Limb (tissue), 2 donors: Measurements from ENCODE around the gene JARID2.

Experiments used
- DNase-seq, 2 donors: peaks; one replicate each; pipeline ENCODE4 v3.0.0-alpha.2; 2016; ENCODE audit errors: extremely low spot score in 2 of 2

Gene JARID2

DNA sequence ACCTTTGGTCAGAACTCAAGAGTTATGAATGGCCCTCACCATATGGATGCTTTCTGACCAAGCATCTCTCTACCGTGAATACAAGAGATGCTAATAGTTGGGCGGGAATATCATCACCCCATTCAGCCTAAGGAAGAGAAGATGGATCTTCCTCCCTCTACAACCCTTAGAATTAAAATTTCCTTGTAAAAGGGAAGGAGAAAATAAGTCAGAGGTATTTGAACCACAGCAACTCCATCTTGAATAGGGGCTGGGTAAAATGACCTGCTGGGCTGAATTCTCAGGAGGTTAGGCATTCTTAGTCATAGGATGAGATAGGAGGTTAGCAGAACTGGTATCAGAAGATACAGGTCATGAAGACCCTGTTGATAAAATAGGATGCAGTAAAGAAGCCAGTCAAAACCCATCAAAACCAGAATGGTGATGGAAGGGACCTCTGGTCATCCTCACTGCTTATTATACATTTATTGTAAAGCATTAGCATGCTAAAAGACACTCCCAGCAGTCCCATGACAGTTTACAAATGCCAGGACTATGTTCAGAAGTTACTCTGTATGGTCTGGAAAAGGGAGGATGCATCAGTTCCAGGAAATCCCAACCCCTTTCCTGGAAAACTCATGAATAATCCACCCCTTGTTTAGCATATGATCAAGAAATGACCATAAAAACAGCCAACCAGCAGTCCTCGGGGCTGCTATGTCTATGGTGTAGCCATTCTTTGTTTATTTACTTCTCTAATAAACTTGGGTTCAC, 315.8 kb downstream of the JARID2 start:
- DNase-seq, result no peak

DNA sequence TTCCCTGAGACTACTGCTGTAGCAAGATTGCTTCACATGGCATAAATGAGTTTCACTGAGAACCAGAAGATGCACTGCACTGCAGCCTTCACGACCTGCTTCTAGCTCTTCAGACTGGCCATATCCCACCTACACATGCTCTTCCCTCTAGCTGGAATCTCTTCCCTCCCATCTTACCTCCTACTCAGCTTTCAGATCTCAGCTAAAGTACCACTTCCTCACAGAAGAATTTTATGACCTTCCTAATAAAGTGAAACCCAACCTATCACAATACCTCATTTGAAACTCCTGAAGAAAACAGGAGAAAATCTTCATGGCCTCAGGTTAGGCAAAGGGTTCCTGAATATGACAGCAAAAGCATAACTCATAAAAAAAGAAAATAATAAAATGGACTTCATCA, 317.1 kb downstream of the JARID2 start:
- no peak for DNase-seq

DNA sequence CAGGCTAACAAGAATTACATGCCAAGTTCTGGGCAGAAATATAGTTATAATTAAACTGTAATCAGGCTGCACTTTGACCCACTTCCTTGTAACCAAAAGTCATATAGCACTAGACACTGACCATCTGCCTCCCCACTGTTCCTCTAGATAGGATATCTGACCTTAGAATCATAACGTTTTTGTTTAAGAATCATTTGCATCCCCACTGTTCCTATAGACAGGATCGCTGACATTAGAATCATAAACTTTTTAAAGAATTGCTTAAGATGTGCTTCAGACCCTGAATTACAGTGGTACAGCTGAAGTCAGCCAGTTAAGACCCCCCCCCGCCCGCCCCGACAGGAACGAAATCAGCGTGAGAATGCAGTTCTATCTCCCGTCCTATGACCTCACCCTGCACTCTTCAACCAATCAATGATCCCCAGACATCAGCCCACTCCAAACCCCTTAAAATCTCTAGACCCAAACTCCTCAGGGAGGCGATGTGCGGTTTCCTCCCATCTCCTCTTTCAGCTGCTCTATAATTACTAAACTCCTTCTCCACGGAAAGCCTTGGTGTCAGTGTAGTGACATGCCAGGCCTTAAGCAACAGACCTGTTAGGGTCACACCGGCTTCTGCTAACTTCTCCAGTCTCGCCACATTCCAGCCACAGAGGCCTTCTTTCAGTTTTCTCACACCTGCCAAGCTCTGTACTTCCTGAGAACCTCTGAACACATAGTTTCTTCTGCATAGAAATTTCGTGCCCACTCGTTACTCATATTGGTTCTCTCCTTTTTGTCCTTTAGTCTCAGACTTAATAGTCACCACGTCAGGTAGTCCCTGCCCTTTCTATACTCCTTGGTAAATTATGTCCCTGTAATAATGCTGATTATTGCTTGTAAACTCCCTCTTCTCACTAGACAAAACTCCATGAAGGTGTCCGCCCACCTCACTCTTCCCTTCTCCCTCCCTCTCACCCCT, 323.4 kb downstream of the JARID2 start:
- no peak for DNase-seq

DNA sequence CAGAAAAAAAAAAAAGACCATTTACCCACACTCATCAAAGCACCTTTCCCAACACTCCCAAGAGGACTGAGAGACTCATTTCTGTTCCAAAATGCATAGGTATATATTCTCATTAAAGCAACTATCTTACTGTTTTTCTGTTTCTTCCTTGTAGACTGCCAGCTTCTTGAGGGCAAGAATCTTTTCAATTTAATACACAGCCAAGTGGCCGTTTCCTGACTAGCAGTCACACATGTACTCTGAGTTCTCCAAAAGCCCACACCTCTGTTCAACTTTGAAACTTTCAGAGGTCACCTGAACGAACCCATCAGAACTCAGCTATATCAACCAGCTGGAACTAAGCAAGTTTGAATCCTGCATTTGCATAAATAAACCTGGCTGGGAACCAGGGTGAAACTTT, 324.3 kb downstream of the JARID2 start:
- no peak for DNase-seq
